TTC549 (cell line): ENCODE results near the gene TMEM132A.

Experiments
- FAIRE-seq: peaks from 2 replicates; lab custom pipeline; 2012; peaks lifted over from hg19 to GRCh38; lab: Jason Lieb, UNC

TMEM132A gene

GRCh38 chr11:60923326-60923725 is 934 bp upstream of the TMEM132A start:
- FAIRE-seq = no peak

- no peak for FAIRE-seq
Measured at GRCh38 chr11:60923800-60924109, 505 bp upstream of the TMEM132A start.

- FAIRE-seq = no peak
Measured at GRCh38 chr11:60924906-60925853, 920 bp downstream of the TMEM132A start.

GRCh38 chr11:60925868-60926267 is 1.6 kb downstream of the TMEM132A start:
- no peak for FAIRE-seq

GRCh38 chr11:60926500-60926899 is 2.2 kb downstream of the TMEM132A start:
- no peak for FAIRE-seq

- FAIRE-seq = no peak
Measured at GRCh38 chr11:60927061-60927592, 2.9 kb downstream of the TMEM132A start.

- FAIRE-seq = no peak
Measured at GRCh38 chr11:60927600-60927999, 3.3 kb downstream of the TMEM132A start.

GRCh38 chr11:60928563-60929001 is 4.3 kb downstream of the TMEM132A start:
- no peak for FAIRE-seq

- FAIRE-seq = no peak
Measured at GRCh38 chr11:60929764-60930163, 5.5 kb downstream of the TMEM132A start.

- no peak for FAIRE-seq
Measured at GRCh38 chr11:60930394-60930793, 6.1 kb downstream of the TMEM132A start.

GRCh38 chr11:60931917-60932316 is 7.7 kb downstream of the TMEM132A start:
- no peak for FAIRE-seq

GRCh38 chr11:60932605-60933356 is 8.5 kb downstream of the TMEM132A start:
- no peak for FAIRE-seq

- no peak for FAIRE-seq
Measured at GRCh38 chr11:60933416-60934123, 9.3 kb downstream of the TMEM132A start.

- FAIRE-seq = no peak
Measured at GRCh38 chr11:60934124-60934789, 10.0 kb downstream of the TMEM132A start.

- no peak for FAIRE-seq
Measured at GRCh38 chr11:60934790-60935605, 10.7 kb downstream of the TMEM132A start.

GRCh38 chr11:60935676-60936442 is 11.6 kb downstream of the TMEM132A start:
- no peak for FAIRE-seq

GRCh38 chr11:60936467-60937143 is 12.3 kb downstream of the TMEM132A start:
- no peak for FAIRE-seq

GRCh38 chr11:60937144-60937527 is 12.9 kb downstream of the TMEM132A start:
- no peak for FAIRE-seq

- FAIRE-seq = no peak
Measured at GRCh38 chr11:60937811-60938210, 13.6 kb downstream of the TMEM132A start.

- no peak for FAIRE-seq
Measured at GRCh38 chr11:60938500-60938899, 14.2 kb downstream of the TMEM132A start.
